K562 (cell line): ENCODE measurements around the gene LIMS1.

ENCODE experiments used
- ATF1 ChIP-seq, 2 experiments: fragments of 450-650 bp in 1 of 2; IDR thresholded peaks; 2 replicates each; pipeline ENCODE4 v1.6.1; 2016; ENCODE audit warnings: missing compliant biosample characterization in 1 of 2, missing genetic modification characterization in 1 of 2
- POLR2AphosphoS5 ChIP-seq: IDR thresholded peaks from 2 replicates; pipeline ENCODE4 v1.6.1; 2011; ENCODE audit warnings: mild to moderate bottlenecking, low read depth, low read length, moderate library complexity; ENCODE audit not compliant: control insufficient read depth, insufficient read depth
- TF ChIP-seq, protein P1 (sequence below), 2 experiments: fragments of 450-650 bp; IDR thresholded peaks; 2 replicates each; pipeline ENCODE4 v1.6.1; 2016; ENCODE audit warnings: mild to moderate bottlenecking in 2 of 2, borderline replicate concordance in 1 of 2, low read depth in 1 of 2, moderate library complexity in 1 of 2

DNA sequence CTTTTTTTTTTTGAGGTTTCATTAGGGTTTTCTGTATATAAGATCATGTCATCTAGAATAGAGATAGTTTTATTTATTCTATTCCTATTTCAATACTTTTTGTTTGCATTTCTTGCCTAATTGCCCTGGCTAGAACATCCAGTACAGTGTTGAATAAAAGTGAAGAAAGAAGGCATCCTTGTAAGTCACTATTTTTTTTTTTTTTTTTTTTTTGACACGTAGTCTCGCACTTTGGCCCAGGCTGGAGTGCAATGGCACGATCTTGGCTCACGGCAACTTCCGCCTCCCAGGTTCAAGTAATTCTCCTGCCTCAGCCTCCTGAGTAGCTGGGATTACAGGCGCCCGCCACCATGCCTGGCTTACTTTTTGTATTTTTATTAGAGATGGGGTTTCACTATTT, 157.2 kb downstream of the LIMS1 start:
- TF ChIP-seq ATF1 (CRISPR knock-in tag; IDR thresholded peaks at IDR 0.05) (no peak), ATF1 (tag; IDR thresholded peaks at IDR 0.05) (no peak), POLR2AphosphoS5 (no peak)
- TF ChIP-seq, protein P1, sequence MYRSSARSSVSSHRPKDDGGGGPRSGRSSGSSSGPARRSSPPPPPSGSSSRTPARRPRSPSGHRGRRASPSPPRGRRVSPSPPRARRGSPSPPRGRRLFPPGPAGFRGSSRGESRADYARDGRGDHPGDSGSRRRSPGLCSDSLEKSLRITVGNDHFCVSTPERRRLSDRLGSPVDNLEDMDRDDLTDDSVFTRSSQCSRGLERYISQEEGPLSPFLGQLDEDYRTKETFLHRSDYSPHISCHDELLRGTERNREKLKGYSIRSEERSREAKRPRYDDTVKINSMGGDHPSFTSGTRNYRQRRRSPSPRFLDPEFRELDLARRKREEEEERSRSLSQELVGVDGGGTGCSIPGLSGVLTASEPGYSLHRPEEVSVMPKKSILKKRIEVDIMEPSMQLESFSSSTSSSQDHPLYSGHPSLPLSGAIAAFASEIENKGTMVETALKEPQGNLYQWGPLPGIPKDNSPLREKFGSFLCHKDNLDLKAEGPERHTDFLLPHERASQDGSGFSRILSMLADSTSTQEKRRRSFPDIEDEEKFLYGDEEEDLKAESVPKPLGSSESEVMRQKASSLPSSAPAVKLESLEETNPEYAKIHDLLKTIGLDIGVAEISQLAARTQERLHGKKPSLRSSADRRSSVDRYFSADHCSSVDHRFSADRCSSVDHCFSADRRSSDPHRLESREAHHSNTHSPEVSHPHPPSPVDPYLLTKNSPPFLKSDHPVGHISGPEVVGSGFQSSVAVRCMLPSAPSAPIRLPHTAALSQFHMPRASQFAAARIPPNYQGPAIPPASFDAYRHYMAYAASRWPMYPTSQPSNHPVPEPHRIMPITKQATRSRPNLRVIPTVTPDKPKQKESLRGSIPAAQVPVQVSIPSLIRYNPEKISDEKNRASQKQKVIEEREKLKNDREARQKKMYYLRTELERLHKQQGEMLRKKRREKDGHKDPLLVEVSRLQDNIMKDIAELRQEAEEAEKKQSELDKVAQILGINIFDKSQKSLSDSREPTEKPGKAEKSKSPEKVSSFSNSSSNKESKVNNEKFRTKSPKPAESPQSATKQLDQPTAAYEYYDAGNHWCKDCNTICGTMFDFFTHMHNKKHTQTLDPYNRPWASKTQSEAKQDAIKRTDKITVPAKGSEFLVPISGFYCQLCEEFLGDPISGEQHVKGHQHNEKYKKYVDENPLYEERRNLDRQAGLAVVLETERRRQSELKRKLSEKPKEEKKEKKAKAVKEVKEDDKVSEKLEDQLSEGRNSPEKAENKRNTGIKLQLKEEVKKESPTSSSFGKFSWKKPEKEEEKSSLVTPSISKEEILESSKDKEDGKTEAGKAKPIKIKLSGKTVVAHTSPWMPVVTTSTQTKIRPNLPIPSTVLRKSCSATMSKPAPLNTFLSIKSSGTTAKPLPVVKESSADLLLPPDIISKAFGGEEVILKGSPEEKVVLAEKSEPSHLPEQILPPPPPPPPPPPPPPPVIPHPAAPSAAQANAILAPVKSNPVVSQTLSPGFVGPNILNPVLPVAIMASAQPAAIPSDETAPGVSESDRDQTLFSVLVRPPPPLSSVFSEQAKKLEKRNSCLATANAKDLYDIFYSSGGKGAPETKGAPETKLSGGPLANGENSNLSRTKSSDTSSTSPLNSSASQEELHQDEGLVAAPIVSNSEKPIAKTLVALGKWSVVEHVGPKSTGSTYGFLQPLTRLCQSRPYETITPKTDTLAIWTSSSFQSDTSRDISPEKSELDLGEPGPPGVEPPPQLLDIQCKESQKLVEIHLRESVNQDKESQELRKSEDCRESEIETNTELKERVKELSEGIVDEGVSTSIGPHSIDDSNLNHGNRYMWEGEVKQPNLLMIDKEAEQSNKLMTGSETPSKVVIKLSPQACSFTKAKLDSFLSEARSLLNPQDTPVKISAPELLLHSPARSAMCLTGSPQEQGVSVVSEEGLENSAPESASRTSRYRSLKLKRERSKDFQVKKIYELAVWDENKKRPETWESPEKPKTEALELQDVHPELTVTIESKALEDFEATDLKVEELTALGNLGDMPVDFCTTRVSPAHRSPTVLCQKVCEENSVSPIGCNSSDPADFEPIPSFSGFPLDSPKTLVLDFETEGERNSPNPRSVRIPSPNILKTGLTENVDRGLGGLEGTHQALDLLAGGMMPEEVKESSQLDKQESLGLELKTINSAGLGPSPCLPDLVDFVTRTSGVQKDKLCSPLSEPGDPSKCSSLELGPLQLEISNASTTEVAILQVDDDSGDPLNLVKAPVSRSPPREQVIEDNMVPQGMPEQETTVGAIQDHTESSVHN (IDR thresholded peaks at IDR 0.05; ENCODE audit: borderline replicate concordance in 1 of 2, low read depth in 1 of 2), result no peak
